GM23248 (cell line): ENCODE results near the gene MIB1.

Experiments
- EZH2 ChIP-seq: fragments of 200-600 bp; sonication (generic); IDR thresholded peaks from 2 replicates; pipeline ENCODE4 v1.6.1; 2018; ENCODE audit warnings: antibody characterized with exemption, mild to moderate bottlenecking; ENCODE audit not compliant: insufficient read depth, poor library complexity, severe bottlenecking
- EZH2phosphoT487 ChIP-seq: fragments of 200-600 bp; sonication (generic); IDR thresholded peaks from 2 replicates; pipeline ENCODE4 v1.6.1; 2018; ENCODE audit warnings: antibody characterized with exemption, moderate library complexity, mild to moderate bottlenecking, low read depth; ENCODE audit not compliant: insufficient read depth

DNA sequence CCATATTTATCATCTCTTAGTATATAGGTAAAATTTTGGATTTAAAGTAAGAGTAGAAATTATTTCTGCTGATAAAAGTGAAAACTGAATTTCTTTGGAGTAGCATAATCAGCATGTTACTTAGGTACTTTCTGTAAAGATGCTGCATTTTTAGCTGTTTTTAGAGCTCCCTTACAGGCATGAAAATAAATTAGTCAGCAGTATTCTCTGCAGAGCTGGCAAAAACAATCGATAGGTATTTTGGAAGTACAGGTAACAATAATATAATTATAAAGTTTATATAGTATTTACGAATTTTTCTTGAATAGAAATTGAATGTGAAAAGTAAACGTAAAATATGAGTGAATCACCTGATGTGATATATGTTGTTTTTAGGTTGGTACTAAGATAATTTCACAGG, 83.3 kb downstream of the MIB1 start:
- no peak for TF ChIP-seq EZH2
- TF ChIP-seq EZH2phosphoT487 = no peak
